Urothelium cell line (cell line): ENCODE results near the gene SUSD1.
A peak's percentile ranks its signal among the peaks of the same experiment; 100 is the strongest.
"Not testable (repeated sequence)": the region's sequence is repeated elsewhere in the genome, so short reads cannot be mapped to it uniquely, and the experiment has no call there.

Experiments
- DNase-seq: peaks from one replicate; pipeline ENCODE4 v3.0.0; 2011; ENCODE audit warnings: low spot score, mixed read lengths
- FAIRE-seq: peaks from 2 replicates; lab custom pipeline; 2011; peaks lifted over from hg19 to GRCh38; lab: Jason Lieb, UNC

SUSD1 gene

GRCh38 chr9:112174965-112175795 lies at the start of gene SUSD1:
Gene SUSD1, minus strand, starts transcription at chr9:112175297. Its CDS starts 62 bp downstream, at chr9:112175235.
- peak; percentile 51 for DNase-seq

GRCh38 chr9:112224401-112225289 lies 49.5 kb upstream of the SUSD1 start:
- FAIRE-seq (no peak), DNase-seq (no peak)

More at GRCh38 chr9:112174965-112175795, at the start of gene SUSD1:
- no peak for FAIRE-seq

DNA sequence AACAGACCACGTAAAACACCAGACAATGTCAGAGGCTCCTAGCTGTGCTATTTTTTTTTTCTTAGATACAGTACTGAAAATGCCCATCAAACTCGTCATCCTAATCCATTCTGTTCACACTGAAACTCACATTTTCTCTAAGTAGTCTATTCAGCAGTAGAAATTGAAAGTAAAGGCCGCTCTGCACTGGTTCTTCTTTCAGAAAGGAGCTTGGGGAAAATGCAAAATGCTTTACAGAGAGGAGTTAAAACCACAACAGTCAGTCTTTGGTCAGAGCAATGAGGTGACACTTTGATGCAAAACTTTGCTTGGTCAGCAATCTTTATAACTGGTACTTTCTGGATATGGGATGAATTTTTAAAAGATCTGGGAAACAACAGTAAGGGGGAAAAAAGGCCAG lies 43.8 kb upstream of the SUSD1 start:
- no peak for DNase-seq
- no peak for FAIRE-seq

DNA sequence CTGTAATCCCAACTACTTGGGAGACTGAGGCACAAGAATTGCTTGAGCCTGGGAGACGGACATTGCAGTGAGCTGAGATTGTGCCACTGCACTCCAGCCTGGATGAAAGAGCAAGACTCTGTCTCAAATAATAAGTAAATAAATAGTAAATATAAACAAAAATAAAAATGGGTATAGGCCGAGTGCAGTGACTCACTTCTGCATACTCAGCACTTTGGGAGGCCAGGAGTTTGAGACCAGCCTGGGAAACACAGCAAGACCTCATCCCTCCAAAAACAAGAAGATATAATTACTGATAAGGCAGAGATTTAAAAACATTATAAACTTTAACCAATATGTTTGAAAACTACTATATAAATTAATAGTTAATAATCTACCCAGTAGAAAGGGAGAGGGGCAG lies 37.8 kb upstream of the SUSD1 start:
- FAIRE-seq = no peak
- no peak for DNase-seq

DNA sequence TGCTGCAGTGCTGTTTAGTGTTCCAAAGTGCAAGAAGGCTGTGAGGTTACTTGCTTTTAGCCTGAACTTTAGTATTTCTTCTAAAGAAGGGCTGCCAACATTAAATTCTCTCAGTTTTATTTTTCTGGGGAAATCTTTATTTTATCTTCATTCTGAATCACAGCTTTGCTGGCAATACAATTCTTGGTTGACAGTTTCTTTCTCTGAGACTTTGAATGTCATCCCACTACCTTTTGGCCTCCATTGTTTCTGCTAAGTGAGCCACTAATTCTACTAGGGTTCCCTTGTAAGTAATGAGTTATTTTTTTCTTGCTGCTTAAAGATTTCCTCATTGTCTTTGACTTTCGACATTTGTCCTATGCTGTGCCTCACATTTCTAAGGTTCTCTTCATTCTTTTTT lies 32.4 kb upstream of the SUSD1 start:
- FAIRE-seq = no peak
- DNase-seq = no peak

GRCh38 chr9:112203536-112203935 lies 28.4 kb upstream of the SUSD1 start:
- DNase-seq (no peak), FAIRE-seq (no peak)

GRCh38 chr9:112200711-112201110 lies 25.6 kb upstream of the SUSD1 start:
- FAIRE-seq = no peak
- no peak for DNase-seq

DNA sequence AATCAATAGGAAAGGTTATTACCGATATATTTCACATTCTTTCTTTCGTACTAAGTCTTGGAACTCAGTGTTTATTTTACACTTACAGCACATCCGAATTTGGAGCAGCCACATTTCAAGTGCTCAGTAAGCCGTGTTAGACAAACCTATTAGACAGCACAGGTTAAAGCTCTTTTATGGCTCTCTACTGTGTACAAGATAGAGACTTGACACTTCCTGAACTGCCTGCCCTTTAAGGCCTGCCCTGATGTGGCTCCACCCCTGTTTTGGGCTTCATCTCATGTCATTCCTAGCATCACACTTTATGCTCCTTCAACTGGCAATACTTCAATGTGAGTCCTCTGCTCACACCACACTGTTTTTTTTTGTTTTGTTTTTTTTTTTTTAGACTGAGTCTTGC lies 23.5 kb upstream of the SUSD1 start:
- FAIRE-seq = no peak
- no peak for DNase-seq

GRCh38 chr9:112194969-112195431 lies 19.9 kb upstream of the SUSD1 start:
- FAIRE-seq = no peak

DNA sequence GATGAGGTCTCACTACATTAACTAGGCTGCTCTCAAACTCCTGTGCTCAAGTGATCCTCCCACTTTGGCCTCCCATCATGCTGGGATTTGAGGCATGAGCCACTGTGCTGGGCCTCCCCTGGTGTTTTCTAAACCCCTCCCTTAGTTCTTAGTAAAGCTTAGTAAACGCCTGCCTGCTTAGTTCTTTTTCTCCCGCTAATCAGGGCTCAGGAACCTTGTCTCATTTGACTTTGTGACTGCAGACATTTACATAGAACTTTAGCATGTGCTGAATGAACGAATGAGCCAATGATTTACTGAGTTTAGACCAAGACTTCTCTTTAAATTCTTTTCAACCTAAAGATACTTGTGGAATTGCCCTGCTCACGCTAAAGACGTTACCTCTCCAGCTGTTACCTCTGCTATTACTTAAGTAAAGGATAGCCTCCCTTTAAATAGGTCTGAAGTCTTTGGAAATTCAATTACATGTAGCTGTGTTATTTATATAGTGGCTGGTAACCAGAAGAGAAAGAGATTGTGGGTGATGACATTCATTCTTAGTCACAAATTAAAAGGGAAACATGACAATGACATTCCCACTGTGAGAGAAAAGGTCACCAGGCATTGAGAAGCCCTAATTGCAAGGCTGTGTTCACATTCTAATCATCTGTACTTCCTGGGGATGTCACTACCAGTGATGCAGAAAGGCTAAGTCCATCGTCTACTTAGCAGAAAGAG lies 18.6 kb upstream of the SUSD1 start:
- DNase-seq = no peak
- FAIRE-seq = no peak

More at GRCh38 chr9:112194969-112195431, 19.9 kb upstream of the SUSD1 start:
- no peak for DNase-seq

DNA sequence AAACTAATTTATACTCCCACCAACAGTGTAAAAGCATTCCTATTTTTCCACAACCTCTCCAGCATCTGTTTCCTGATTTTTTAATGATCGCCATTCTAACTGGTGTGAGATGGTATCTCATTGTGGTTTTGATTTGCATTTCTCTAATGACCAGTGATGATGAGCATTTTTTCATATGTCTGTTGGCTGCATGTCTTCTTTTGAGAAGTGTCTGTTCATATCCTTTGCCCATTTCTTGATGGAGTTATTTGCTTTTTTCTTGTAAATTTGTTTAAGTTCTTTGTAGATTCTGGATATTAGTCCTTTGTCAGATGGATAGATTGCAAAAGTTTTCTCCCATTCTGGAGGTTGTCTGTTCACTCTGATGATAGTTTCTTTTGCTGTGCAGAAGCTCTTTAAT lies 15.2 kb upstream of the SUSD1 start:
- FAIRE-seq, DNase-seq: not testable (repeated sequence)

- no peak for FAIRE-seq
- DNase-seq = no peak
Observed at GRCh38 chr9:112188884-112189283, 13.8 kb upstream of the SUSD1 start.

DNA sequence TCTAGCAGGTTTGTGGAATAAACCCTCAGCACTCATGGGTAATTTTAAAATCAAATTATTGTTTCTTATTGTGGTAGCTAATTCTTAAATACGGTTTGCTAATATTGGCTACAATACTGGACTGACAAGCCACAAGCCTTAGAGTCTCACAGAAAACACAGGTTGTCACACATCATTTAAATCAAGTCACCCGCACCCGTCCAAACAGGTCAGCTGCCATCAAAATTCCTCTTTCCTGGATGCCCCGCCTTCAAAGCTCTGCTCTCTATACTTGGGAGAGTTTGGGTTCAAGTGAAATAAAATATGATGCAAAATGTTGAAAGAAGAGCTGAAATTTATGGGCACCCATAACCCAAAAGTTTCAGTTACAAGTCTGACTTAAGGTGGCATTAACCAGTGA lies 12.3 kb upstream of the SUSD1 start:
- FAIRE-seq (no peak), DNase-seq (no peak)

DNA sequence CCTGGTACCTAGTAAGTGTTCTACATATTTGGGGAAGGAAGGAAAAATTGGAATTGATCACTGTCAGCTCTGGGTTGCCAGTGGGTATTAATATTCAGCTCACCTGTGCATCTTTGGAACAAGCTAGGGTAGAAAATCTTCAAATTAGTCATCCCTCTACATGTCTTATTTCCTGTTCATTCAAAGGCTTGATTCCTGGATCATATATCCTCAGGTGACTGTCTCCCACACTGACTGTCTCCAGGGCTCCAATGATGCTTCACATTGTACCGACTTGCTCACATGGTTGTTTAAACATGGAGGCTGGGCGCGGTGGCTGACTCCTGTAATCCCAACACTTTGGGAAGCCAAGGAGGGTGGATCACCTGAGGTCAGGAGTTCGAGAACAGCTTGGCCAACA lies 11.6 kb upstream of the SUSD1 start:
- FAIRE-seq = no peak

DNA sequence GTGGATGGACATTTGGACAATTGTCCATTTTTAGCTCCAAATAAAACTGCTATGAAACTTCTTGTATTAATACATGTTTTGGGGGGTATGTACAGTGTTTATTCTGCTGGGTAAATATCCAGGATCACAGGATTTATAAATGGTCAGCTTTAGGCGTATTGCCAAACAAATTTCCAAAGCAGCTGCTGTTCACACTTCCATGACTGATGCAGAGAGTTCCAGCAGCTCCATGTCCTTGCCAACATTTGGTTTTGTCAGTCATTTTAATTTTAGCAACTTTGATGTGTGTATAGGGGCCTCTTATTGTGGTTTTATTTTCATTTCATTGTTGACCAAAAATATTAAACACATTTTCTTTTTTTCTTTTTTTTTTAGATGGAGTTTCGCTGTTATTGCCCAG lies 9.8 kb upstream of the SUSD1 start:
- DNase-seq = no peak
- no peak for FAIRE-seq

More for the DNA sequence above, 11.6 kb upstream of the SUSD1 start:
- DNase-seq = no peak

GRCh38 chr9:112184221-112184620 lies 9.1 kb upstream of the SUSD1 start:
- DNase-seq (no peak), FAIRE-seq (no peak)

DNA sequence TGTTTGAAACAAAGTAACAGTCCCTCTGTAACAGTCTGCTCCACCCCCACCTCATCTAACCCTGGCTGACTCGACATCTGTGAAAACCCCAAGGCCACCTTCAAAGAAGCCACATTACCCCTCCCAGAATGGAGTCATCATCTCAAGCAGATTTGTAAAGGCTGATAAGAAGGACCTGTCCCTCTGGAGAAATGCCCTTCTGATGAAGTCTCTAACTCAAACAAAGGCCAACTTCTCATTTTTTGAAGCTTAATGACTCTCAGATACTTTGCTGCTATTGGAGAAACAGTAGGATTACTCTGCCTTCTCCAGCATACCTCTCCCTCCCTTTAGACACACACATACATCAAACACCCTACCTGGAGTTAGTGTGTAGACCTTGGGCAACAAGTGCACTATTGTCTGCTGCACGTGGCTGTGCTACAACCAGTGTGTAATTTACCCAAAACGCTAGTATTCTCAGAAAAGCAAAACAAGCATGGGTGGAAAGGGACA lies 5.3 kb upstream of the SUSD1 start:
- FAIRE-seq (no peak), DNase-seq (no peak)

GRCh38 chr9:112179816-112180215 lies 4.7 kb upstream of the SUSD1 start:
- no peak for FAIRE-seq
- DNase-seq = no peak

GRCh38 chr9:112176524-112176923 lies 1.4 kb upstream of the SUSD1 start:
- FAIRE-seq (no peak), DNase-seq (no peak)

DNA sequence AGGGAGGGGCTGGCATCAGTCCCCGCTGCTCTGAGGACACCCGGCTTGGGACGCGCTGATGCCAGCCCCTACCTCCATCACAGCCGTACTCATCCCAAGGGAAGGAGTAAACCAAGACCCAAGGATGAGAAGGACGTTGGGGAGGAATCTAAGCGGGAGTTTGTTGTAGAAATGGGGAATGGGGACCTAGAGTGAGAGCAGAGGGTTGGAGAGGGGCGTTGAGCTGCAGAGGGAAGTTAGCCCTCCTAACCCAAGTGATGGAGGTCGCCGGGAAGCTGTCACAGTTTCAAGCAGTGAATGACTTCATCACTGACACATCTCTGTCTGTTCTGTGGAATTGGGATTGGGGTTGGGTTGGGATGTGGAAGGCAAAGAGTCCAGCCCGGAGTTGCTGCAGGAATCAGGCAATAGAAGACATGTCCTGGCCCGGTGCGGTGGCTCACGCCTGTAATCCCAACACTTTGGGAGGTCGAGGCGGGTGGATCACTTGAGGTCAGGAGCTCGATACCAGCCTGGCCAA lies 759 bp upstream of the SUSD1 start:
- no peak for DNase-seq
- FAIRE-seq = no peak
